K562 (cell line): ENCODE data around the gene DNER. TPM values are rescaled to one million over a fixed set of nuclear protein-coding genes. Genes with fewer than 3 reads are reported as not detected.

Source experiments
- ATAC-seq: fragments of 200-7000 bp; cut with Tn5 transposase; 3 replicates; pipeline ENCODE4 v1.9.1; 2020; ENCODE audit warnings: moderate library complexity
- BruUV-seq: library from RNA; stranded (reverse); fragments of 400-500 nt; replicated peaks from 2 replicates; lab custom pipeline; 2021; lab: Mats Ljungman, UMichigan
- CTCF ChIA-PET: fragments of 300-600 bp; formaldehyde crosslinking; extraction: SDS; loops from one replicate; lab custom pipeline; 2021; ENCODE audit warnings: low intra/inter-chr PET ratio; lab: Yijun Ruan, JAX
- POLR2A ChIA-PET: fragments of 300-600, 350-650 bp; sonication (Branson Sonifier 250); formaldehyde crosslinking; extraction: SDS; loops from one replicate; lab custom pipeline; 2021; ENCODE audit warnings: antibody characterized with exemption, inconsistent platforms; lab: Yijun Ruan, JAX
- DNase-seq, 4 experiments: peaks; one replicate each; pipeline versions ENCODE4 v3.0.0 to v3.0.0-alpha.2; 2011 to 2018; ENCODE audit warnings: low spot score in 3 of 4, mixed read lengths in 3 of 4; ENCODE audit errors: extremely low read depth in 1 of 4
- FAIRE-seq: peaks from 2 replicates; lab custom pipeline; 2011; peaks lifted over from hg19 to GRCh38; lab: Jason Lieb, UNC
- H2AFZ ChIP-seq: 2 replicates; pipeline ENCODE4 v1.6.0; 2011; ENCODE audit warnings: low read depth, low read length, control low read depth, inconsistent platforms
- H3K27ac ChIP-seq: fragments of 200-600 bp; 3 replicates; pipeline ENCODE4 v1.8.0; 2011; ENCODE audit warnings: low read depth, mild to moderate bottlenecking, control low read depth, inconsistent platforms, low read length, moderate library complexity, mixed read lengths; ENCODE audit errors: extremely low read depth
- H3K27me3 ChIP-seq, 2 experiments: fragments of 300-600 bp in 1 of 2; 2 replicates in 1 of 2; 3 replicates in 1 of 2; pipeline versions ENCODE4 v1.6.0 to v1.8.0; 2011; ENCODE audit warnings: inconsistent platforms in 2 of 2, low read length in 2 of 2, mild to moderate bottlenecking in 1 of 2, mixed read lengths in 1 of 2, moderate library complexity in 1 of 2; ENCODE audit not compliant: control insufficient read depth in 2 of 2, insufficient read depth in 2 of 2
- H3K36me3 ChIP-seq: fragments of 300-600 bp; 3 replicates; pipeline ENCODE4 v1.8.0; 2011; ENCODE audit warnings: mild to moderate bottlenecking, low read length, inconsistent platforms; ENCODE audit not compliant: control insufficient read depth, insufficient read depth
- H3K4me1 ChIP-seq, 2 experiments: fragments of 200-600 bp in 1 of 2; replicated peaks in 1 of 2; 2 replicates in 1 of 2; 3 replicates in 1 of 2; pipeline versions ENCODE4 v1.5.1 to v1.8.0; 2011; ENCODE audit warnings: inconsistent platforms in 2 of 2, low read length in 2 of 2, mild to moderate bottlenecking in 1 of 2, mixed read lengths in 1 of 2, moderate library complexity in 1 of 2; ENCODE audit not compliant: control insufficient read depth in 2 of 2, insufficient read depth in 2 of 2
- H3K4me2 ChIP-seq: 2 replicates; pipeline ENCODE4 v1.6.1; 2011; ENCODE audit warnings: low read length, control low read depth, inconsistent platforms, mixed read lengths; ENCODE audit not compliant: insufficient read depth
- H3K4me3 ChIP-seq: fragments of 200-600 bp; sonication (generic), shearing (Covaris generic); 2 replicates; pipeline ENCODE4 v1.5.1; 2016; ENCODE audit warnings: control low read depth, inconsistent platforms
- H3K79me2 ChIP-seq: fragments of 200-600 bp; 3 replicates; pipeline ENCODE4 v1.8.0; 2011; ENCODE audit warnings: low read length, inconsistent platforms; ENCODE audit not compliant: control insufficient read depth, insufficient read depth
- H3K9ac ChIP-seq, 2 experiments: 2 replicates each; pipeline versions ENCODE4 v1.6.0 to v1.6.1; 2011; ENCODE audit warnings: low read depth in 2 of 2, low read length in 2 of 2, control low read depth in 1 of 2, inconsistent platforms in 1 of 2, mild to moderate bottlenecking in 1 of 2, mixed read lengths in 1 of 2; ENCODE audit not compliant: insufficient read depth in 1 of 2
- H3K9me1 ChIP-seq: one replicate; pipeline ENCODE4 v1.6.0; 2011; ENCODE audit warnings: inconsistent platforms, mild to moderate bottlenecking, low read length, moderate library complexity; ENCODE audit not compliant: control insufficient read depth, insufficient read depth
- H3K9me3 ChIP-seq: replicated peaks from 2 replicates; pipeline ENCODE4 v1.5.1; 2011; ENCODE audit warnings: low read depth, low read length, inconsistent platforms; ENCODE audit not compliant: control insufficient read depth, insufficient read depth
- H4K20me1 ChIP-seq: replicated peaks from 2 replicates; pipeline ENCODE4 v1.6.1; 2011; ENCODE audit warnings: low read length, inconsistent platforms, mixed read lengths; ENCODE audit not compliant: control insufficient read depth, insufficient read depth
- ADNP ChIP-seq: fragments of 200-800 bp; sonication (Bioruptor generic); IDR thresholded peaks from 2 replicates; pipeline ENCODE4 v1.6.1; 2016; ENCODE audit warnings: missing genetic modification characterization, missing compliant biosample characterization
- HEY1 ChIP-seq: fragments of 250-450 bp; sonication (Bioruptor Pico); IDR thresholded peaks from 2 replicates; pipeline ENCODE4 v1.5.0; 2020; ENCODE audit warnings: mild to moderate bottlenecking, moderate library complexity, borderline replicate concordance
- POLR3A ChIP-seq: IDR thresholded peaks from 2 replicates; pipeline ENCODE4 v1.6.1; 2011; ENCODE audit warnings: borderline replicate concordance, mild to moderate bottlenecking, moderate library complexity; ENCODE audit not compliant: insufficient read length, insufficient read depth; ENCODE audit errors: extremely low read depth
- ZNF282 ChIP-seq: sonication (generic); formaldehyde crosslinking; IDR thresholded peaks from 2 replicates; pipeline ENCODE4 v1.8.1; 2023; ENCODE audit warnings: missing genetic modification reagents
- WGBS: fragments of 100-300 bp; shearing (Covaris generic); methylation state at CpG from one replicate; pipeline ENCODE4 v1.1.6; 2016; ENCODE audit warnings: low coverage, mixed read lengths; ENCODE audit not compliant: insufficient coverage; ENCODE audit errors: missing lambda C conversion rate; 5-methylcytosine and 5-hydroxymethylcytosine counted together
- in situ Hi-C: fragments of 300-500 bp; cut with MboI; formaldehyde crosslinking; loops from 4 replicates; pipeline ENCODE4 v1.15.0; 2018; ENCODE audit warnings: inconsistent platforms, mixed read lengths
- intact Hi-C: fragments of 100-400 bp; cut with micrococcal nuclease; formaldehyde crosslinking; loops from 2 replicates; pipeline ENCODE4 v1.14.2; 2022
- polyA plus RNA-seq, 8 experiments: library from polyadenylated mRNA; depleted of rRNA in 4 of 8; stranded (reverse) in 5 of 8; unstranded in 3 of 8; fragments of >200 nt; fragmentation: Nextera tagmentation in 2 of 8; fragmentation: Illumina TruSeq in 1 of 8; extraction: Ambion mirVana in 2 of 8; extraction: Trizol in 1 of 8; gene quantifications; 2 replicates each; pipeline versions ENCODE4 v1.2.1 to v1.2.3, GENCODE V29; 2011 to 2014; ENCODE audit warnings: inconsistent platforms in 1 of 8, missing spikeins in 1 of 8
- total RNA-seq, 7 experiments: library from RNA; depleted of rRNA in 6 of 7; stranded (reverse); fragments of >200 nt in 6 of 7; fragmentation: Illumina TruSeq in 2 of 7; extraction: Trizol in 2 of 7; gene quantifications; 2 replicates each; pipeline versions ENCODE4 v1.2.1 to v1.2.3, GENCODE V29; 2011 to 2021; ENCODE audit warnings: low replicate concordance in 1 of 7
- TF ChIP-seq, protein P1 (sequence below): fragments of 250-450 bp; sonication (Bioruptor Pico); IDR thresholded peaks from 2 replicates; pipeline ENCODE4 v1.8.0; 2022; ENCODE audit warnings: inconsistent platforms, mild to moderate bottlenecking, moderate library complexity, borderline replicate concordance
- TF ChIP-seq, protein P2 (sequence below): fragments of 250-450 bp; sonication (Bioruptor Pico); IDR thresholded peaks from 2 replicates; pipeline ENCODE4 v1.4.0; 2020
- TF ChIP-seq, protein P3 (sequence below): fragments of 250-450 bp; sonication (Bioruptor Pico); IDR thresholded peaks from 2 replicates; pipeline ENCODE4 v1.5.1; 2021; ENCODE audit warnings: mild to moderate bottlenecking

DNER gene
- total and polyA plus RNA-seq, 9 of the 15 experiments (the other 6 are each of a cell fraction or from before 2014, with no cell fraction given): not detected

DNA sequence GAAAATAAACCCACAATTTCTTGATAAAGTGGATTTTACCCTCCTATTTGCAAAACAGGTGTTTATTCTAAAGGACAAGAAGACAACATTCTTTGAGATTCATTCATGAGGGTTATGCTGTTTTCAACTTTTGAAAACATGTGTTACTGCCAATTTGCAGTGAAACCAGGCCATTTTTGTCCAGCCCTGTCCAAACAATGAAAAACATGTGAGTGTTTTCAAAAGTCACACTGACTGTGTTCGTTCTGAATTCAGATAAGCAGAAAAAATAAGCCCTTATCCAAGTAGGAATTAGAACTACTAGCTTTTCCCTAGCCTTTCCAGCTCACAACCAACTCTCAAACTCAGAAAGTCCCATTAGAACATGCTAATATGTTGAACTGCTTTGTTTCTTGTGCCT, 295.2 kb downstream of the DNER start:
- ChIA-PET POLR2A (no interaction called here), CTCF (no interaction called here)
- Histone ChIP-seq H3K27me3 (no peaks in the 10 kb centered on the region), H3K4me2 (no peak overlapping the region), H3K9ac (no peak overlapping the region), H4K20me1 (no peaks in the 10 kb centered on the region), H3K4me1 (no peaks in the 10 kb centered on the region), H3K4me3 (no peak overlapping the region), H3K9me3 (no peaks in the 10 kb centered on the region), H3K36me3 (no peaks in the 10 kb centered on the region), H3K79me2 (no peaks in the 10 kb centered on the region), H3K9me1 (no peaks in the 10 kb centered on the region), H3K27ac (no peak overlapping the region), H2AFZ (no peak overlapping the region)
- no peak for ATAC-seq
- TF ChIP-seq POLR3A (no peak), ADNP (tag) (no peak)
- TF ChIP-seq, protein P1, sequence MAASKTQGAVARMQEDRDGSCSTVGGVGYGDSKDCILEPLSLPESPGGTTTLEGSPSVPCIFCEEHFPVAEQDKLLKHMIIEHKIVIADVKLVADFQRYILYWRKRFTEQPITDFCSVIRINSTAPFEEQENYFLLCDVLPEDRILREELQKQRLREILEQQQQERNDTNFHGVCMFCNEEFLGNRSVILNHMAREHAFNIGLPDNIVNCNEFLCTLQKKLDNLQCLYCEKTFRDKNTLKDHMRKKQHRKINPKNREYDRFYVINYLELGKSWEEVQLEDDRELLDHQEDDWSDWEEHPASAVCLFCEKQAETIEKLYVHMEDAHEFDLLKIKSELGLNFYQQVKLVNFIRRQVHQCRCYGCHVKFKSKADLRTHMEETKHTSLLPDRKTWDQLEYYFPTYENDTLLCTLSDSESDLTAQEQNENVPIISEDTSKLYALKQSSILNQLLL: no peak
- BruUV-seq: no TSS peak
- intact Hi-C loops (no loop called here), in situ Hi-C loops (no loop called here)
- WGBS: 0% methylated on average over 1 of the region's 1 CpG
- no peak for FAIRE-seq
- no peak for DNase-seq

DNA sequence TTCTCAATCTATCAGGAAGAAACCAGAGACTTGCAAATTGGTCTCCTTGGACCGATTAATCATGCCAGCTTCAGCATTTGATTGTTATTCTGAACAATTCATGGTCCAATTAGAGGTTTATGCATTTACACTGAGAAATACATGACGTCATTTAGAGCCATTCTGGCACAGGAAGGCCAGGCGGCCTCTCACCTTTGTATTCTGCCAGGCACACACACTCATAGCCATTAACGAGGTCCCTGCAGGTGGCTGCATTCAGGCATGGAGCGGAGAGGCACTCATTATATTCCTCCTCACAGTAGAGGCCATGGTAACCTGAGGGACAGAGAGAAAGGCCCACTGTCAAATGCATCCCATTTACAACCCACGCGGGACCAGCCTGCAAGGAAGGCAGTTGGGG, 296.4 kb downstream of the DNER start:
- DNase-seq: no peak
- no peaks in the 10 kb centered on the region for H3K79me2 ChIP-seq
- H2AFZ ChIP-seq: no peak overlapping the region
- no peaks in the 10 kb centered on the region for H3K4me1 ChIP-seq
- in situ Hi-C loops (no loop called here), intact Hi-C loops (no loop called here)
- no peaks in the 10 kb centered on the region for H4K20me1 ChIP-seq
- no peaks in the 10 kb centered on the region for H3K9me3 ChIP-seq
- CTCF ChIA-PET: no interaction called here
- no TSS peak for BruUV-seq
- no peaks in the 10 kb centered on the region for H3K36me3 ChIP-seq
- POLR2A ChIA-PET: no interaction called here
- no peak overlapping the region for H3K4me2 ChIP-seq
- WGBS: 0% methylated on average over 7 of the region's 7 CpGs
- no peak overlapping the region for H3K9ac ChIP-seq
- H3K27me3 ChIP-seq: no peaks in the 10 kb centered on the region
- no peaks in the 10 kb centered on the region for H3K9me1 ChIP-seq
- FAIRE-seq: no peak
- no peak overlapping the region for H3K27ac ChIP-seq
- H3K4me3 ChIP-seq: no peak overlapping the region
- no peak for ATAC-seq
- no peak for TF ChIP-seq HEY1
- no peak for TF ChIP-seq ZNF282
- TF ChIP-seq, protein P2, sequence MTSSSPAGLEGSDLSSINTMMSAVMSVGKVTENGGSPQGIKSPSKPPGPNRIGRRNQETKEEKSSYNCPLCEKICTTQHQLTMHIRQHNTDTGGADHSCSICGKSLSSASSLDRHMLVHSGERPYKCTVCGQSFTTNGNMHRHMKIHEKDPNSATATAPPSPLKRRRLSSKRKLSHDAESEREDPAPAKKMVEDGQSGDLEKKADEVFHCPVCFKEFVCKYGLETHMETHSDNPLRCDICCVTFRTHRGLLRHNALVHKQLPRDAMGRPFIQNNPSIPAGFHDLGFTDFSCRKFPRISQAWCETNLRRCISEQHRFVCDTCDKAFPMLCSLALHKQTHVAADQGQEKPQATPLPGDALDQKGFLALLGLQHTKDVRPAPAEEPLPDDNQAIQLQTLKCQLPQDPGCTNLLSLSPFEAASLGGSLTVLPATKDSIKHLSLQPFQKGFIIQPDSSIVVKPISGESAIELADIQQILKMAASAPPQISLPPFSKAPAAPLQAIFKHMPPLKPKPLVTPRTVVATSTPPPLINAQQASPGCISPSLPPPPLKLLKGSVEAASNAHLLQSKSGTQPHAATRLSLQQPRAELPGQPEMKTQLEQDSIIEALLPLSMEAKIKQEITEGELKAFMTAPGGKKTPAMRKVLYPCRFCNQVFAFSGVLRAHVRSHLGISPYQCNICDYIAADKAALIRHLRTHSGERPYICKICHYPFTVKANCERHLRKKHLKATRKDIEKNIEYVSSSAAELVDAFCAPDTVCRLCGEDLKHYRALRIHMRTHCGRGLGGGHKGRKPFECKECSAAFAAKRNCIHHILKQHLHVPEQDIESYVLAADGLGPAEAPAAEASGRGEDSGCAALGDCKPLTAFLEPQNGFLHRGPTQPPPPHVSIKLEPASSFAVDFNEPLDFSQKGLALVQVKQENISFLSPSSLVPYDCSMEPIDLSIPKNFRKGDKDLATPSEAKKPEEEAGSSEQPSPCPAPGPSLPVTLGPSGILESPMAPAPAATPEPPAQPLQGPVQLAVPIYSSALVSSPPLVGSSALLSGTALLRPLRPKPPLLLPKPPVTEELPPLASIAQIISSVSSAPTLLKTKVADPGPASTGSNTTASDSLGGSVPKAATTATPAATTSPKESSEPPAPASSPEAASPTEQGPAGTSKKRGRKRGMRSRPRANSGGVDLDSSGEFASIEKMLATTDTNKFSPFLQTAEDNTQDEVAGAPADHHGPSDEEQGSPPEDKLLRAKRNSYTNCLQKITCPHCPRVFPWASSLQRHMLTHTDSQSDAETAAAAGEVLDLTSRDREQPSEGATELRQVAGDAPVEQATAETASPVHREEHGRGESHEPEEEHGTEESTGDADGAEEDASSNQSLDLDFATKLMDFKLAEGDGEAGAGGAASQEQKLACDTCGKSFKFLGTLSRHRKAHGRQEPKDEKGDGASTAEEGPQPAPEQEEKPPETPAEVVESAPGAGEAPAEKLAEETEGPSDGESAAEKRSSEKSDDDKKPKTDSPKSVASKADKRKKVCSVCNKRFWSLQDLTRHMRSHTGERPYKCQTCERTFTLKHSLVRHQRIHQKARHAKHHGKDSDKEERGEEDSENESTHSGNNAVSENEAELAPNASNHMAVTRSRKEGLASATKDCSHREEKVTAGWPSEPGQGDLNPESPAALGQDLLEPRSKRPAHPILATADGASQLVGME (CRISPR knock-in tag): no peak
- TF ChIP-seq, protein P3, sequence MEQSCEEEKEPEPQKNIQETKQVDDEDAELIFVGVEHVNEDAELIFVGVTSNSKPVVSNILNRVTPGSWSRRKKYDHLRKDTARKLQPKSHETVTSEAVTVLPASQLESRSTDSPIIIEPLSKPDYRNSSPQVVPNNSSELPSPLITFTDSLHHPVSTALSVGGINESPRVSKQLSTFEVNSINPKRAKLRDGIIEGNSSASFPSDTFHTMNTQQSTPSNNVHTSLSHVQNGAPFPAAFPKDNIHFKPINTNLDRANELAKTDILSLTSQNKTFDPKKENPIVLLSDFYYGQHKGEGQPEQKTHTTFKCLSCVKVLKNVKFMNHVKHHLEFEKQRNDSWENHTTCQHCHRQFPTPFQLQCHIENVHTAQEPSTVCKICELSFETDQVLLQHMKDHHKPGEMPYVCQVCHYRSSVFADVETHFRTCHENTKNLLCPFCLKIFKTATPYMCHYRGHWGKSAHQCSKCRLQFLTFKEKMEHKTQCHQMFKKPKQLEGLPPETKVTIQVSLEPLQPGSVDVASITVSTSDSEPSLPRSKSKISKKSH (CRISPR knock-in tag): no peak
